Stimulated activated CD8-positive, alpha-beta memory T cell treated with anti-CD3 and anti-CD28 coated beads, Interleukin-4, amount 100 ng/mL, for 4 hours (primary cell): ENCODE results near the gene BMP8A.
"Not testable (repeated sequence)": the region's sequence is repeated elsewhere in the genome, so short reads cannot be mapped to it uniquely, and the experiment has no call there.

Experiments used
- DNase-seq, 2 donors: peaks; one replicate each; pipeline ENCODE4 v3.0.0-alpha.2; 2020; ENCODE audit warnings: low read depth in 2 of 2, low spot score in 1 of 2

BMP8A gene

GRCh38 chr1:39526466-39527189, 35.2 kb downstream of the BMP8A start:
- no peak for DNase-seq

GRCh38 chr1:39527190-39527579, 35.7 kb downstream of the BMP8A start:
- DNase-seq, result not testable (repeated sequence)

GRCh38 chr1:39528082-39528481, 36.6 kb downstream of the BMP8A start:
- no peak for DNase-seq

GRCh38 chr1:39529901-39530535, 38.6 kb downstream of the BMP8A start:
- DNase-seq, result no peak

- no peak for DNase-seq
Observed at GRCh38 chr1:39531526-39531925, 40.1 kb downstream of the BMP8A start.

- no peak for DNase-seq
Observed at GRCh38 chr1:39533442-39533841, 42.0 kb downstream of the BMP8A start.

- no peak for DNase-seq
Observed at GRCh38 chr1:39538531-39539251, 47.3 kb downstream of the BMP8A start.

- DNase-seq, result no peak
Observed at GRCh38 chr1:39539252-39539790, 47.9 kb downstream of the BMP8A start.

- DNase-seq, result no peak
Observed at GRCh38 chr1:39540504-39541031, 49.1 kb downstream of the BMP8A start.

GRCh38 chr1:39542924-39543323, 51.5 kb downstream of the BMP8A start:
- DNase-seq, result no peak

- DNase-seq, result no peak
Observed at GRCh38 chr1:39544327-39544726, 52.9 kb downstream of the BMP8A start.

GRCh38 chr1:39545531-39545930, 54.1 kb downstream of the BMP8A start:
- DNase-seq, result no peak

GRCh38 chr1:39554277-39554676, 62.8 kb downstream of the BMP8A start:
- DNase-seq, result no peak

- DNase-seq, result no peak
Observed at GRCh38 chr1:39561279-39561678, 69.8 kb downstream of the BMP8A start.

- no peak for DNase-seq
Observed at GRCh38 chr1:39562886-39563285, 71.5 kb downstream of the BMP8A start.

- DNase-seq, result no peak
Observed at GRCh38 chr1:39563669-39564068, 72.2 kb downstream of the BMP8A start.

- DNase-seq, result no peak
Observed at GRCh38 chr1:39564340-39564739, 72.9 kb downstream of the BMP8A start.

- DNase-seq, result no peak
Observed at GRCh38 chr1:39564941-39565340, 73.5 kb downstream of the BMP8A start.

GRCh38 chr1:39566441-39567137, 75.2 kb downstream of the BMP8A start:
- no peak for DNase-seq

- DNase-seq, result no peak
Observed at GRCh38 chr1:39567302-39567701, 75.9 kb downstream of the BMP8A start.

- no peak for DNase-seq
Observed at GRCh38 chr1:39568208-39568607, 76.8 kb downstream of the BMP8A start.
